Measurements from ENCODE around the gene KCNA10.

DNA sequence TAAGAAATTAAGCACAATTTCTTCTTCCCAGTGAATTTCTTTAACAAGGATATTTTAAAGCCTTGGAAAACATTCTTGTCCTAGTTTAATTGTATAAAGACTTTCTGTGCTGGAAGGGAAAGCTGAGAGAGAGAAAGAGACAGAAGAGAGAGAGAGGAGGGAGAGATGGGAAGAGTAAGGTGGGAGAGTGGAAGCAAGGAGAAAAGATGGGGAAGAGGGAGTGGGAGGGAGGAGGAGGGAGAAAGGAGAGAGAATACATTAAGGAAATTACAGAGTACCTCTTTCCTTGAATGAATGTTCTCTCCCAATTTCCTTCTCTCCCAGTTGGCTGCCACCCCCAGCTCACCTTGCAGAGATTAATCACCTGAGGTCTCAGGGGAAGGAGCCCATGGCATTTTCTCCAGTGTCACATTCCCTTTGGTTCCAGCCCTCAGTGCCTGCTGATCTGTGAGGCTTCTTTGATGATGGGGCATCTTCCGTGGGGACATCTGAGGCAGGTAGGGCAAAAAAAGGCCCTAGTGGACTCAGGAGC, 32.4 kb upstream of the KCNA10 start:
- TF ChIP-seq POLR2A (IDR thresholded peaks at IDR 0.05; ENCODE audit: low read length) (no peak), GATA1 (IDR thresholded peaks at IDR 0.05; ENCODE audit: low read depth, low read length) (no peak)
